Mononuclear cell (primary cell): Measurements from ENCODE around the gene CFAP161. TPM values are rescaled to one million over a fixed set of nuclear protein-coding genes. Genes with fewer than 3 reads are reported as not detected.

Experiments
- H3K27me3 ChIP-seq: 2 replicates; pipeline ENCODE4 v1.6.0; 2011; ENCODE audit warnings: low read length, control low read depth; ENCODE audit not compliant: insufficient read depth
- H3K4me1 ChIP-seq: 2 replicates; pipeline ENCODE4 v1.5.1; 2011; ENCODE audit warnings: mild to moderate bottlenecking, low read length, control low read depth; ENCODE audit not compliant: insufficient read depth
- H3K4me3 ChIP-seq: 2 replicates; pipeline ENCODE4 v1.5.1; 2011; ENCODE audit warnings: mild to moderate bottlenecking, low read length, moderate library complexity
- H3K9me3 ChIP-seq: 2 replicates; pipeline ENCODE4 v1.5.1; 2011; ENCODE audit warnings: low read depth, mild to moderate bottlenecking, control low read depth, low read length
- total RNA-seq: library from RNA; depleted of rRNA; stranded (reverse); fragments of >200 nt; gene quantifications from one replicate; pipeline ENCODE4 v1.2.3, GENCODE V29; 2012

The CFAP161 gene
- total RNA-seq, 1 donor, result 3.7 TPM

DNA sequence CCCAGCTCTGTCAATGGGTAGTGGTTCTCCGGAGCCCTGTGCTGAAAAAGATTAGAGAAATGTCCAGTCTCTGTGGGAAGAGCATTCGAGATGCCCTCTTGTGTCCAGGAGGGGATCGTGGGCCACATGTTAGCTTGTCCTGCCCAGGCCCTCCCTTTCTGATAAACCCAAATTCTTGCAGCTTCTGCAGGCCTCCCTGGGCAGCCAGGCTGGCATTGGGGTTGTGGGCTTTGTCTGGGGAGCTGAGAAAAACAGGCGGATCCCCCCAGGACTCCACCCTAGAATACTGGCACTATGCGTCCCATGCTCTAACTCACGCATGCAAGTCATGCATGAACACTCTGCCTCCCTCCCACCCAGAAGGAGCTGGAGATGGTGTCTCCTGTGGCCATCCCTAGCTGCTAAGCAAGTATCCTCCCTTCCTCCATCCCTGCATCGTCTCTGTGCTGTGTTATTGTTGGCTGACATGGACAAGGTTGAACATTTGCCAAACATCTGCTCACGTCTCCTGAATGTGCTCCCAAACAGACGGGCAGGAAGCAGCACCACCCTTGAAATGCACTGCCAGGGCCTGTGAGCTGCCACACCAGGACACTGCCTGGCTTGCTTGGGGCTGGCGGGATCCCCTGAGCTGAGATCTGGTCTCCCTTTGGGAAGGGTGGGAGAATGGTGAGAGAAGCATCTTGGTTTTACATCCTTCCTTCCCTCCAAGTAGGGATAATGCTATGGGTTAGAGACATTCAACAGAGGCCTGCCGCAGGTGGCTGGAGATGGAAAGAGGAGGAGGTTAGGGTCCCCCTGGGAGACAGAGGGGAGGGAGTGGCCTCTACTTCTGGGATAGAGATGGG lies 26.5 kb downstream of the CFAP161 start:
- Histone ChIP-seq H3K27me3 (no peaks in the 10 kb centered on the region), H3K9me3 (no peaks in the 10 kb centered on the region), H3K4me3 (no peak overlapping the region), H3K4me1 (no peaks in the 10 kb centered on the region)

DNA sequence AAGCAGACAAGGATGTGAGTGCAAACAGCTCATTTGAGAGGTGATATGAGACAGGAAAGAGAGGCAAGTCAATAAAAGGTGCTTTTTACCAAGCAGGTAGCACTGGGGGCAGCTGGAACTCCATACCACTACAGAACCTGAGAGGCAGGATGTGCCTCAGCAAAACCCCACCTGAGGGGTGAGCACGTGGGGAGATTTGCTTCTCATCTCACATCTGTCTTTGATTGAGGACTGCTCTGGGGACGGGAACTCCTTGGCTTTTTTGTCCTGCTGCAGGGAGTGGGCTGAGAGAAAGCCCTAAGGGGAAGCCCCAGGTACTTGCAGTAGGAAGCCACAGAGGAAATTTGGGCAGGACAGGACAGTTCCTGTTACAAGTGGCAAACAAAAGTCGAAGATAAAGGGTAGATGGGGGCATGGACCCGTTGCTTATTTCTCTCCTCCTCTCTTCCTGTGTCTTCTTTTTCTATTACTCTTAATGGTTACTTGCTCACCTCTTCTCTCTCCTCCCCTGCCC lies 27.1 kb downstream of the CFAP161 start:
- H3K4me3 ChIP-seq, result no peak overlapping the region

DNA sequence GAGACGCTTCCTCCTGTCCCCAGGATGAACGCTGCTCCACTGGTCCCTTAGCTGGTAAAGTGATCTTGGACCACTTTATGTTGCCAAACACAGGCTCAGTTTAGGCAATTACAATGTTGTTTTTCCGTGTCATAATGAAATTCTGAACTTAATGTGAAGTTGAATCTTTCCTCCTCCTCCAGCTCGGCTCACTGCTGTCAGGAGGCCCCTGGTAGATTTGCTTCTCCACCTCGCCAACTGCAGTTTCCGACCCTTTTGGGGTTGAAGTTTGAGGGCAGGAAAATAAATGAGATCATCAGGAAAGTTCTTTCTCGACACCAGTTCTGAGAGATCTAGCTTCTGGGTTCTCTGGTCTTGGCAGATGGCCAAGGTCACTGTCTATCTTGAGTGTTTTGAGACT lies 27.8 kb downstream of the CFAP161 start:
- H3K27me3 ChIP-seq, result no peaks in the 10 kb centered on the region
- H3K4me3 ChIP-seq, result no peak overlapping the region
- no peaks in the 10 kb centered on the region for H3K4me1 ChIP-seq
- H3K9me3 ChIP-seq, result no peaks in the 10 kb centered on the region

More for the DNA sequence above, 27.1 kb downstream of the CFAP161 start:
- Histone ChIP-seq H3K4me1 (no peaks in the 10 kb centered on the region), H3K9me3 (no peaks in the 10 kb centered on the region), H3K27me3 (no peaks in the 10 kb centered on the region)

DNA sequence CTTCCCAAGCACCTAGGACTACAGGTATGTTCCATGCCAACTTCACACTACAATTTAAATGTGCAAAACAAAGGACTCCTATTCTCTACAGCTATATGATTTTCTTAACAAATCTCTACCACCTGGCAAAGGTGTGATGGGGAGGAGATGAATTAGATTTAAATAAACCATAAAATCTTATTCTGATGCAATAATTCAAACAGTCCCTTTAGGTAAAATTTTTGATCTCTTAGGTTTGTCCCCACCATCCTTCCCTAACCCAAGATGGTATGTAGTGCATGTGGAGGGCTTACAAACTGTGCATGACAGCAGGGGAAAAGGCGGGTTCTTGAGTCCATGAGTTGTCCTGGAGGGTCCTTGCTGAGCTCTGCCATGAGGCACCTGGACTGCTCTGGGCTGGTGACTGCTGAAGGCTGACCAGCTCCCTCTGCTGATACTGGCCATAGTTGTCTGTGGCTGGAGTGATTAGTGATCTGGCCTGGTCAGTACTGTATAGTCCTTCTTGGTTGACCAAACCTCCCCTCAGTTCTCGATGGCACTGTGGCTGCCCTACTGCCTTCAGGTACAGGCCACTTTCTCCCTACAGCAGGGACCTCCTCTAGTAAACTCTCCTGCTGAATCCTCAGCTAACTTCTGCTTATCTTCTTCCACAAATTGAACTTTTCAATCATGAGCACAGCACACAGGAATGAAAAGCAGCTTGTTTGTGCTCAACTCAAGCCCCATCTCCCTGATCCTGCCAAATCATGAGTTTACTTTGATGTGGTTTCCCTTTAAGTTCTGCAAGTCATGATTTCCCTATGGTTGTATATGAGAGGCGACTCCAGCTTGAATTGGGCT lies 30.1 kb downstream of the CFAP161 start:
- Histone ChIP-seq H3K4me3 (no peak overlapping the region), H3K9me3 (no peaks in the 10 kb centered on the region), H3K4me1 (peaks cover 5% of the 10 kb centered on the region), H3K27me3 (no peaks in the 10 kb centered on the region)

DNA sequence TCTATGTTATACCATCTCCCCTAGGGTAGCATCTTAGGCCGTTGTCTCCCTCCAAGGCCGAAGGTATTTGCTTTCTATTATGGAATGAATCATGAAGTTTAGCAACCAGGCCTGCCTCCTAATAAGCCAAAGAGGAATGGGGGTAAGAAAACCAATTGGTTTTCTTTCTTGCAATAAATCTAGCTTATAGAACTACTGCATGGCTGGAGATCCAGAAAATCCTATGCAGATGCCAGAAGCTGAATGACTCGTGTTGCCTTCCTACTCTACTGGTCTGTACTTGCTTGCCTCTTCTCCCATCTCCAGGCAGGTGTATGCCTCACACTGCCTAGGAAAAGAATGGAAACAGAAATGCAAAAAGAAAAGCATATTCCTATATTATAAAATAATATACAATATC lies 31.5 kb downstream of the CFAP161 start:
- H3K4me1 ChIP-seq, result peaks cover 5% of the 10 kb centered on the region

DNA sequence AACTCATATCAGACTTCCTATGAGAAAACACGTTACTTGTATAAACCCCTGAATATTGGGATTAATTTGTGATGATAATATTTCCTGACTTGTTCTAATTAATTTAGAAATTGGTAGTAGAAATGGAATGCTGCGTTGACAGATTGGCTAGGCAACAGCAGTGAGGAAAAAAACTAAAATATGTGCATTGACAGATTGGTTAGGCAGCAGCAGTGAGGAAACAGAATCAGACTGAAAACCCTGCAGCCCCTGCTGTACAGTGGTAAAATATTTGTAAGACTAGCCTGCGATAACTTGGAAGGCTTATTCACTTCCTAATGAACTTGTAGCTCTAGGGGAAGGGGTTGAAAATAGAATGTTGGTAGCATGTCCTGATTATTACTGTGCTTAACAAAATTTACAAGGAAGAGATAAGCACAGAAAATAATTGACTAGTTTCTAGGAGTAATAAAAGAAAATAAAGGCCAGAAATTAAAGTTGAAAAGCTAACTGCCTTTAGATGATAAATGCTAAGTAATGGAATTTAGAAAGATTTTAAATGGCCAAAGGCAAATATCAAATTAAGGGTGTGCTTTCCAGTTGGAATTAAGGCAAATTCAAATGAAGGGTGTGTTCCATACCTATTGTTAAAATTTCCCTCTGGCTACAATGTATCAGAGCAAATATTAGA lies 32.7 kb downstream of the CFAP161 start:
- Histone ChIP-seq H3K27me3 (no peaks in the 10 kb centered on the region), H3K4me3 (no peak overlapping the region), H3K4me1 (peaks cover 5% of the 10 kb centered on the region), H3K9me3 (no peaks in the 10 kb centered on the region)

More for the DNA sequence above, 31.5 kb downstream of the CFAP161 start:
- Histone ChIP-seq H3K9me3 (no peaks in the 10 kb centered on the region), H3K27me3 (no peaks in the 10 kb centered on the region), H3K4me3 (no peak overlapping the region)

DNA sequence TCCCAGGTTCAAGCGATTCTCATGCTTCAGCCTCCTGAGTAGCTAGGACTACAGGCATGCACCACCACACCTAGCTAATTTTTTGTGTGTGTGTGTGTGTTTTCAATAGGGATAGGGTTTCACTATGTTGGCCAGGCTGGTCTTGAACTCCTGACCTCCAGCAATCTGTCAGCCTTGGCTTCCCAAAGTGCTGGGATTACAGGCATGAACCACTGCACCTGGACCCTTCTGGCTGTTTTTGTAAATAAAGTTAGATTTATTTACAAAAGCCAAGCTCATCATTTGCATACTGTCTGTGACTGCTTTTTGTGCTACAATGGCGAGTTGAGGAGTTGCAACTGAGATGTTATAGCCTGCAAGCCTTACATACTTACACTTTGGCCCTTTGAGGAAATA lies 34.1 kb downstream of the CFAP161 start:
- Histone ChIP-seq H3K9me3 (no peaks in the 10 kb centered on the region), H3K27me3 (no peaks in the 10 kb centered on the region), H3K4me1 (peaks cover 5% of the 10 kb centered on the region), H3K4me3 (no peak overlapping the region)

DNA sequence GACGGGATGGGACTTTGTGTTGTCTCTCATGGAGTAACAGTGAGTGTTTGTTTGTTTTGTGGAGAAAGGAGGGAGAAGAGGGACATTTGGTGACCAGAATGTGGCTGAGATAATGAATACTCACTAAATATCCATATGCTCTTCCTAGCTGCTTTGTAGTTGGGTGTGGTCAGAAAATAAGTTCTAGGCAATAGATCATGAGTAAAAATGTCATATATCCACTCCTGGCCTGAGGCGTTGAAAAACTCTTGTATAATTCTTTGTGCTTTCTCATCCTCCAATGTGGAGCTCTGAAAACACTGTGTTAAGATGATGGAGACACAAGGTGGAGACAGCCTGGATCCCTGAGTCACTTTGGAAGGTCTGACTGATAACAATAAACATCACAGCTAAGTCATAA lies 34.6 kb downstream of the CFAP161 start:
- Histone ChIP-seq H3K4me1 (peaks cover 5% of the 10 kb centered on the region), H3K9me3 (no peaks in the 10 kb centered on the region), H3K27me3 (no peaks in the 10 kb centered on the region), H3K4me3 (no peak overlapping the region)

DNA sequence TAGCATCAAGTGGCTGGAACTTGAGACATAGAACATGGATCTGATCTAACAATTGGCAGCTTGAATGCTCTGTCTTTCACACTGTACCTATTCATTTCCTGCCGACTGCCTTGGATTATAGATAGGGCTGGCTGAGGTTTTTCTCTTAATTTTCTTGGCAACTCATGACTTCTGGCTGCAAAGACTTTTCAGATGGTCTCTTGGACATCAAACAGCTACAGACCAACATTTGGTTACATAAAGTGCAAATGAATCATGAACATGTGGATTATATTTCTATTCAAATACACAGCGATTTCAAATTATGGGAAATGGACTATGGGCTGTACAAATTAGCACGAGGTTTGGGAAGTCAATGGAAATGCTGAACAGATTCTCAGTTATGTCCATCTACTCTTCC lies 36.4 kb downstream of the CFAP161 start:
- H3K27me3 ChIP-seq, result no peaks in the 10 kb centered on the region
- no peak overlapping the region for H3K4me3 ChIP-seq
- H3K9me3 ChIP-seq, result no peaks in the 10 kb centered on the region
- H3K4me1 ChIP-seq, result peaks cover 5% of the 10 kb centered on the region

DNA sequence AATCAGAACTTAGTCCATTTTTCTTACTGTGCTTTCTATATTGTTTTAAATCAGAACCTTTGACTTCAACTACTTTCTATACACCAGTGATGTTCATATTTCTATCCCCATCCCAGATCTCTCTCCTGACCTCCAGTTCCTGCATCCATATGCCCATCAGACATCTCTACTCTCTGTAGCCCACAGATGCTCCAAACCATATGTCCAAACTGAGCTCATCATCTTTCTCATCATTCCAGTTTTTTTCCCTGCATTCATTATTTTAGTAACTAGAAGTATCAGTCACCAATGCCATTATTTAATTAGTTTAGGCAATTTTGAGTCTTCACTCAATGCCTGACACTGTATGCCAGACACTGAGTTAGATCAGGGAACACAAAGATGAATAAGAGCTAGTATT lies 37.2 kb downstream of the CFAP161 start:
- Histone ChIP-seq H3K27me3 (no peaks in the 10 kb centered on the region), H3K9me3 (no peaks in the 10 kb centered on the region), H3K4me3 (no peak overlapping the region), H3K4me1 (peaks cover 5% of the 10 kb centered on the region)

DNA sequence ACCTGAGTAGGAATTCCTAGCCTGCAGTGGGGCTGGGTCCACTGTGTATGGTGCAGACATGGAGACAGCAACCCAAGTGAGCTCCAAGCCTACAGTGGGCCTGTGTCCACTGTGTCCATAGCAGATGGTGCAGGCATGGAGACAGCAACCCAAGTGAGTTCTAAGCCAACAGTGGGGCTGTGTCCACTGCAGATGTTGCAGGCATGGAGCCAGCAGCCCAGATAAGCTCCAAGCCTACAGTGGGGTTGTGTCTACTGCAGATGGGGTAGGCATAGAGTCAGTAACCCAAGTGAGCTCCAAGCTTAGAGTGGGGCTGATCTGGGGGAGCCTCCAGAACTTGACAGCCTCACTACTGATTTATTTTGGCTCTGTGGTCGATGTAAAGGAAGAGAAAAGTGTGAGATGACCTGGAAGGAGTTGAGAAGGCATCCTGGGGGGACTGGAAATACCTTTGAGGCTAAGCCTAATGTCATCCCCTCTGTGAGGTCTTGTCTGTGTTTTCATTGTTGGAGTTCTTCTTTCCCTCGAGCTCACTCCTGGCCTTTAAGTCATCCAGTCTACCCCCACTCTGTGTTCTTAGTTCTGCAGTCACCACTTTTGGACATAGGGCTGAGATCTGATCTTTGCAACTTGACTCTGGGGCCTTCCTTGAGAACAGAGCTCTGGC lies 40.2 kb downstream of the CFAP161 start:
- no peaks in the 10 kb centered on the region for H3K4me1 ChIP-seq
- H3K9me3 ChIP-seq, result no peaks in the 10 kb centered on the region
- no peaks in the 10 kb centered on the region for H3K27me3 ChIP-seq
- H3K4me3 ChIP-seq, result no peak overlapping the region

DNA sequence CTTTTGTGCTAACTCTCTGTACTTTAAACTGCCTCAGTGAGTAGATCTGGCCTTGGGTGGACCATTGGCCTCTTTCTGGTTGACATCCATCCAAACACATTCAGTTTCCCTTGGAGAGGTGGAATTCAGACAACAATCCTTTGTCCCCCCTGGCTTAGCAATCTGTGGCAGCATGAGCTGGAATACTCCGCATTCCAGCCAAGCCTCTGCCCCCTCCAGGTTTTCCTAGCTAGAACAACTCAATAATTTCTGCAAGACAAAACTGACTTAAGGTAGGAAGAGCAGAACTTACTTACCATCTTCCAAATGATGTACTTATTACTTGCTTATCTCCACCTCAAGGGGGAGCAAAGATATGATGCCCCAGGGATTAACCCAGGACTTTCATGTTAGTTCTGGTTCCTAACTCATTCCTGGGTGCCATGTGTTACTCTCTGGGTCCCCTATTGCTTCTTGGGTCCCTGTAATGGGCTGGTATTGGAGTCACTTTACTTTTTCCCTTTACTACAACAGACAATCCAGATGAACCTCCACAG lies 40.8 kb downstream of the CFAP161 start:
- H3K4me3 ChIP-seq, result no peak overlapping the region
- no peaks in the 10 kb centered on the region for H3K9me3 ChIP-seq
- no peaks in the 10 kb centered on the region for H3K27me3 ChIP-seq
- no peaks in the 10 kb centered on the region for H3K4me1 ChIP-seq

DNA sequence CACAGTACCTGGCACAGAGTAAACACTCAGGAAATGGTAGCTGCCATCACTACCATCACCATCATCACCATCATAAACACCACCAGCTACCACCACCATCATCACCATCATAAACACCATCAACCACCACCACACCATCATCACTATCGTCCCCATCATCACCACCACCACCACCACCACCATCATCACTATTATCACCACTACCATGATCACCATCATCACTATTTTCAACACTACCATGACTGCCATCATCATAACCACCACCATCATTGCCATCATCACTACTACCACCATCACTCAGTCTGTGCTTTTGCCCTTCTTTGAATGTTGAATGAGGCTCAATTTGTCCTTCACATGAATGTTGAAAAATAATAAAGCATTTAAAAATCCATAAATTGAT lies 41.4 kb downstream of the CFAP161 start:
- no peaks in the 10 kb centered on the region for H3K9me3 ChIP-seq
- no peaks in the 10 kb centered on the region for H3K4me1 ChIP-seq
- no peak overlapping the region for H3K4me3 ChIP-seq
- H3K27me3 ChIP-seq, result no peaks in the 10 kb centered on the region

DNA sequence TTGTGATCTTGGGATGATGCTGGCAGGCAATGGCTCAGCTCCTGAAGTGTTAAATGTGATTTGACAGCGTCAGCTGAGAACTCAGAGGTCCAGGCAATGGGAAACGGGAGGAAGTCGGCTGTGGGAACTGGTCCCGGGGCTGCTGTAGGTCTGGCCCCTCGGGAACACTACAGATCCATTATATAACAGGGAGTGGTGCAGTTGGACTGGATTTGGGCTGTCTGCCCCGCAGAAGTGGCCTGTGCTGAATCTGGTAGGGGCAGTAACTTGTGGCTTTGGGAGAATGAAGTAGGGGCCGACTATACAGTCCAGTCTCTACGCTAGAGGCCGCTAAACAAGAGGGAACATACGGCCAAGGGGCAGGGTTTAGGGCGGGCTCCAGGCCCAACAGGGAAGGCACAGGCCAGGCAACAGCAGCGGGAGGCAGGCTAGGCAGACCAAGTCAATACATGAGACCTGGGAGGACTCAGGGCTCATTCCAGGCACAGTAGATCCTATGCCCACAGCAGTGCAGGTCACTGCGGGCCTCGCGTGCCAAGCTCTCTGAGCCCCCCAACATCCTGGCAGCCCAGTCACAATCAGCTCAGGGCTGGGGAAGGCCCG lies 42.3 kb downstream of the CFAP161 start:
- Histone ChIP-seq H3K27me3 (no peaks in the 10 kb centered on the region), H3K4me1 (no peaks in the 10 kb centered on the region), H3K4me3 (no peak overlapping the region), H3K9me3 (no peaks in the 10 kb centered on the region)
